Caco-2 (cell line): ENCODE measurements around the gene ASB10. TPM values are rescaled to one million over a fixed set of nuclear protein-coding genes. Genes with fewer than 3 reads are reported as not detected.

Source experiments
- BruUV-seq: library from RNA; stranded (reverse); fragments of 400-500 nt; replicated peaks from 2 replicates; lab custom pipeline; 2021; lab: Mats Ljungman, UMichigan
- CTCF ChIA-PET: fragments of 300-600 bp; sonication (Branson Sonifier 250); formaldehyde crosslinking; loops from one replicate; lab custom pipeline; 2022; ENCODE audit warnings: antibody characterized with exemption; lab: Charles Lee
- POLR2A ChIA-PET: fragments of 300-600 bp; sonication (Branson Sonifier 250); formaldehyde crosslinking; loops from one replicate; lab custom pipeline; 2022; ENCODE audit warnings: antibody characterized with exemption; lab: Charles Lee
- DNase-seq, 2 experiments: peaks; one replicate each; pipeline versions ENCODE4 v3.0.0 to v3.0.0-alpha.2; 2020 to 2022
- H3K27me3 ChIP-seq: replicated peaks from 2 replicates; pipeline ENCODE4 v1.6.0; 2011; ENCODE audit warnings: low read length; ENCODE audit not compliant: control insufficient read depth, insufficient read depth
- H3K36me3 ChIP-seq: 2 replicates; pipeline ENCODE4 v1.5.1; 2011; ENCODE audit warnings: low read length; ENCODE audit not compliant: control insufficient read depth, insufficient read depth
- H3K4me1 ChIP-seq: fragments of 250-450 bp; sonication (Bioruptor Pico); 2 replicates; pipeline ENCODE4 v1.5.1; 2020; ENCODE audit warnings: mild to moderate bottlenecking
- H3K4me3 ChIP-seq: 2 replicates; pipeline ENCODE4 v1.5.1; 2011; ENCODE audit warnings: low read depth, mild to moderate bottlenecking, control low read depth, low read length
- H3K9me3 ChIP-seq: fragments of 250-450 bp; sonication (Bioruptor Pico); 2 replicates; pipeline ENCODE4 v1.5.1; 2020; ENCODE audit warnings: mild to moderate bottlenecking, moderate library complexity
- H3K27ac Mint-ChIP-seq: one replicate; pipeline ENCODE4 v1.8.0; 2022; ENCODE audit warnings: mixed read lengths; ENCODE audit not compliant: unreplicated experiment
- H3K27me3 Mint-ChIP-seq: one replicate; pipeline ENCODE4 v1.8.0; 2022; ENCODE audit warnings: mixed read lengths; ENCODE audit not compliant: insufficient read depth, unreplicated experiment
- H3K36me3 Mint-ChIP-seq: one replicate; pipeline ENCODE4 v1.8.0; 2022; ENCODE audit warnings: mild to moderate bottlenecking, mixed read lengths; ENCODE audit not compliant: insufficient read depth, unreplicated experiment
- H3K4me1 Mint-ChIP-seq: one replicate; pipeline ENCODE4 v1.8.0; 2022; ENCODE audit warnings: low read depth, mixed read lengths; ENCODE audit not compliant: unreplicated experiment
- H3K4me3 Mint-ChIP-seq: one replicate; pipeline ENCODE4 v1.8.0; 2022; ENCODE audit warnings: mild to moderate bottlenecking, moderate library complexity, mixed read lengths; ENCODE audit not compliant: unreplicated experiment
- H3K9me3 Mint-ChIP-seq: one replicate; pipeline ENCODE4 v1.8.0; 2022; ENCODE audit warnings: mixed read lengths; ENCODE audit not compliant: unreplicated experiment
- CTCF ChIP-seq, 2 experiments: fragments of 200-600 bp in 1 of 2; IDR thresholded peaks; 1 replicate in 1 of 2; 2 replicates in 1 of 2; pipeline versions ENCODE4 v1.5.1 to v1.8.0; 2011 to 2022; ENCODE audit warnings: antibody characterized with exemption in 1 of 2, control low read depth in 1 of 2, inconsistent platforms in 1 of 2, low read depth in 1 of 2, low read length in 1 of 2, mild to moderate bottlenecking in 1 of 2, moderate library complexity in 1 of 2; ENCODE audit not compliant: insufficient read depth in 1 of 2, severe bottlenecking in 1 of 2, unreplicated experiment in 1 of 2
- intact Hi-C: fragments of 100-400 bp; cut with micrococcal nuclease; formaldehyde crosslinking; loops from one replicate; pipeline ENCODE4 v1.10.0; 2022; ENCODE audit not compliant: unreplicated experiment
- total RNA-seq: library from RNA; stranded (reverse); gene quantifications from 2 replicates; pipeline ENCODE4 v1.2.3, GENCODE V29; 2022

ASB10 gene
- total RNA-seq, 1 experiment from 2014 or later: not detected

GRCh38 chr7:151130741-151131157, 56.3 kb downstream of the ASB10 start:
- no peaks in the 10 kb centered on the region for H3K27me3 Mint-ChIP-seq
- BruUV-seq: no TSS peak
- intact Hi-C loops: no loop called here
- H3K4me3 Mint-ChIP-seq: no peak overlapping the region
- Histone ChIP-seq H3K4me1 (no peaks in the 10 kb centered on the region), H3K36me3 (no peaks in the 10 kb centered on the region; the same call in 1 of the 2 replicates), H3K27me3 (no peaks in the 10 kb centered on the region), H3K9me3 (no peaks in the 10 kb centered on the region), H3K4me3 (no peak overlapping the region)
- peaks cover 35% of the 10 kb centered on the region for H3K36me3 Mint-ChIP-seq
- CTCF ChIA-PET: no interaction called here
- TF ChIP-seq CTCF (IDR thresholded peaks at IDR 0.05; ENCODE audit: insufficient read depth in 1 of 2, low read depth in 1 of 2, low read length in 1 of 2, severe bottlenecking in 1 of 2, unreplicated experiment in 1 of 2): no peak
- no peaks in the 10 kb centered on the region for H3K9me3 Mint-ChIP-seq
- DNase-seq: no peak
- POLR2A ChIA-PET: no interaction called here
- H3K27ac Mint-ChIP-seq: no peak overlapping the region
- H3K4me1 Mint-ChIP-seq: no peaks in the 10 kb centered on the region

- DNase-seq: no peak
- no peak overlapping the region for H3K27ac Mint-ChIP-seq
- no peak overlapping the region for H3K4me3 Mint-ChIP-seq
- CTCF ChIA-PET: no interaction called here
- POLR2A ChIA-PET: no interaction called here
- peaks cover 1% of the 10 kb centered on the region for H3K36me3 ChIP-seq
- no peaks in the 10 kb centered on the region for H3K27me3 Mint-ChIP-seq
- intact Hi-C loops: no loop called here
- no peaks in the 10 kb centered on the region for H3K4me1 ChIP-seq
- no peak overlapping the region for H3K4me3 ChIP-seq
- no peaks in the 10 kb centered on the region for H3K9me3 Mint-ChIP-seq
- no peaks in the 10 kb centered on the region for H3K9me3 ChIP-seq
- H3K27me3 ChIP-seq: no peaks in the 10 kb centered on the region
- peaks cover 35% of the 10 kb centered on the region for H3K36me3 Mint-ChIP-seq
- no peak for TF ChIP-seq CTCF (IDR thresholded peaks at IDR 0.05; ENCODE audit: insufficient read depth in 1 of 2, low read depth in 1 of 2, low read length in 1 of 2, severe bottlenecking in 1 of 2, unreplicated experiment in 1 of 2)
- BruUV-seq: no TSS peak
- H3K4me1 Mint-ChIP-seq: no peaks in the 10 kb centered on the region
Measured at GRCh38 chr7:151129960-151130591, 57.0 kb downstream of the ASB10 start.

- intact Hi-C loops: no loop called here
- Mint-ChIP-seq H3K4me1 (no peaks in the 10 kb centered on the region), H3K4me3 (no peak overlapping the region), H3K36me3 (peaks cover 39% of the 10 kb centered on the region), H3K9me3 (no peaks in the 10 kb centered on the region), H3K27me3 (no peaks in the 10 kb centered on the region), H3K27ac (no peak overlapping the region)
- Histone ChIP-seq H3K4me1 (no peaks in the 10 kb centered on the region), H3K27me3 (no peaks in the 10 kb centered on the region), H3K4me3 (no peak overlapping the region), H3K9me3 (no peaks in the 10 kb centered on the region), H3K36me3 (peaks cover 5% of the 10 kb centered on the region)
- no TSS peak for BruUV-seq
- ChIA-PET POLR2A (no interaction called here), CTCF (no interaction called here)
- TF ChIP-seq CTCF (IDR thresholded peaks at IDR 0.05; ENCODE audit: insufficient read depth in 1 of 2, low read depth in 1 of 2, low read length in 1 of 2, severe bottlenecking in 1 of 2, unreplicated experiment in 1 of 2): no peak
- no peak for DNase-seq
Measured at GRCh38 chr7:151129117-151129959, 57.7 kb downstream of the ASB10 start.
